ENCODE data around the gene BANP.

DNA sequence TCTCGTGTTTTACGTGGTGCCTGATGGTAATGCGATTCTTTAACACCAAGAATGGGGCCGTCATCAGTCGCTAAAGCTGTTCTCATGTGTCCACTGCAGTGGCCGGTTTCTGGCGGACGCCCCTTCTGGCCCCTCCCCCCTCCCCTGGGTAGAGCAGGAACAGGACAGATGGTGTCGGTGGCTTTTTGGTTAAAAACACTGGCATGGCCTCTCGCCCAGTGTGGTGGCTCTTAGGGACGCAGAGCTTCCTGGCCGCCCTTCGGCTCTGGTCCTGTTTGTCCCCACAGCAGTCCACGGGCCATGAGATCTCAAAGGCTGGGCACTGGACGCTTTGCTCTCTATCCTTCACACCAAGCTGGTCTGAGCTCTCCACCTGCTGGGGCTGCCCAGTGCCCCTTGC lies 151.8 kb downstream of the BANP start:
- TF ChIP-seq, protein P1, sequence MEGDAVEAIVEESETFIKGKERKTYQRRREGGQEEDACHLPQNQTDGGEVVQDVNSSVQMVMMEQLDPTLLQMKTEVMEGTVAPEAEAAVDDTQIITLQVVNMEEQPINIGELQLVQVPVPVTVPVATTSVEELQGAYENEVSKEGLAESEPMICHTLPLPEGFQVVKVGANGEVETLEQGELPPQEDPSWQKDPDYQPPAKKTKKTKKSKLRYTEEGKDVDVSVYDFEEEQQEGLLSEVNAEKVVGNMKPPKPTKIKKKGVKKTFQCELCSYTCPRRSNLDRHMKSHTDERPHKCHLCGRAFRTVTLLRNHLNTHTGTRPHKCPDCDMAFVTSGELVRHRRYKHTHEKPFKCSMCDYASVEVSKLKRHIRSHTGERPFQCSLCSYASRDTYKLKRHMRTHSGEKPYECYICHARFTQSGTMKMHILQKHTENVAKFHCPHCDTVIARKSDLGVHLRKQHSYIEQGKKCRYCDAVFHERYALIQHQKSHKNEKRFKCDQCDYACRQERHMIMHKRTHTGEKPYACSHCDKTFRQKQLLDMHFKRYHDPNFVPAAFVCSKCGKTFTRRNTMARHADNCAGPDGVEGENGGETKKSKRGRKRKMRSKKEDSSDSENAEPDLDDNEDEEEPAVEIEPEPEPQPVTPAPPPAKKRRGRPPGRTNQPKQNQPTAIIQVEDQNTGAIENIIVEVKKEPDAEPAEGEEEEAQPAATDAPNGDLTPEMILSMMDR (conservative IDR thresholded peaks at IDR 0.05 in 1 of 2, IDR thresholded peaks at IDR 0.05 in 1 of 2; ENCODE audit: low read depth in 1 of 2, low read length in 2 of 2), result no peak
- no peak for TF ChIP-seq EZH2 (IDR thresholded peaks at IDR 0.05; ENCODE audit: low read length, missing control alignments)

Data from fibroblast of lung (primary cell).